ENCODE results near the gene WWTR1.

WWTR1 gene

GRCh38 chr3:149480326-149481017, 177.4 kb downstream of the WWTR1 start:
- no peak overlapping the region for H3K4me3 ChIP-seq
- peak overlapping the region; percentile 63 to 80 for H3K27ac ChIP-seq
- peak; percentile 67 for TF ChIP-seq CTCF (IDR thresholded peaks at IDR 0.05)
- DNase-seq (ENCODE audit: low spot score) = peak; percentile 83

- TF ChIP-seq CTCF (IDR thresholded peaks at IDR 0.05) = no peak
- H3K27ac ChIP-seq = peak overlapping the region; percentile 63 to 80
- no peak overlapping the region for H3K4me3 ChIP-seq
- DNase-seq (ENCODE audit: low spot score) = no peak
These were observed 178.1 kb downstream of the WWTR1 start for GRCh38 chr3:149479621-149480325.

- no peak for DNase-seq (ENCODE audit: low spot score)
- no peak overlapping the region for H3K27ac ChIP-seq
- H3K4me3 ChIP-seq = no peak overlapping the region
- TF ChIP-seq CTCF (IDR thresholded peaks at IDR 0.05) = no peak
These were observed 181.6 kb downstream of the WWTR1 start for GRCh38 chr3:149476225-149476624.

- no peak for DNase-seq (ENCODE audit: low spot score)
- TF ChIP-seq CTCF (IDR thresholded peaks at IDR 0.05) = no peak
- H3K4me3 ChIP-seq = no peak overlapping the region
- no peak overlapping the region for H3K27ac ChIP-seq
These were observed 182.3 kb downstream of the WWTR1 start for GRCh38 chr3:149475451-149476060.

GRCh38 chr3:149474250-149474817, 183.5 kb downstream of the WWTR1 start, which contains the start of gene TM4SF4:
TM4SF4 (plus strand) TSS chr3:149474697; CDS start chr3:149474878, 181 bp downstream.
- Histone ChIP-seq H3K4me3 (no peak within 1 kb of the TSS), H3K27ac (peak within 1 kb of the TSS; percentile 71 to 81)
- no peak for DNase-seq (ENCODE audit: low spot score)
- TF ChIP-seq CTCF (IDR thresholded peaks at IDR 0.05) = no peak

- H3K4me3 ChIP-seq = no peak overlapping the region
- peak overlapping the region; percentile 71 to 81 for H3K27ac ChIP-seq
- peak; percentile 80 for DNase-seq (ENCODE audit: low spot score)
- no peak for TF ChIP-seq CTCF (IDR thresholded peaks at IDR 0.05)
These were observed 184.2 kb downstream of the WWTR1 start for GRCh38 chr3:149473357-149474249.

Measured in coronary artery (tissue), 2 donors.